Thyroid gland (tissue), 4 donors: Measurements from ENCODE around the gene UST.

ENCODE experiments used
- CTCF ChIP-seq, 6 experiments: fragments of 200-600 bp in 3 of 6; fragments of 450-650 bp in 3 of 6; sonication (generic) in 3 of 6; IDR thresholded peaks; one replicate each; pipeline ENCODE4 v1.5.1; 2016 to 2019; ENCODE audit warnings: antibody characterized with exemption in 6 of 6, mild to moderate bottlenecking in 2 of 6, inconsistent platforms in 1 of 6, moderate library complexity in 1 of 6
- POLR2A ChIP-seq, 2 donors: fragments of 450-650 bp; IDR thresholded peaks; one replicate each; pipeline ENCODE4 v1.6.1; 2017; ENCODE audit warnings: antibody characterized with exemption in 2 of 2, mild to moderate bottlenecking in 2 of 2, moderate library complexity in 1 of 2

GRCh38 chr6:148819852-148820251 lies 73.0 kb downstream of the UST start:
- TF ChIP-seq CTCF (IDR thresholded peaks at IDR 0.05) (no peak), POLR2A (IDR thresholded peaks at IDR 0.05) (no peak)
